CD4-positive, alpha-beta T cell treated with Interleukin-21 for 1 hour (primary cell): ENCODE results near the gene FAM168A.
"Not testable (repeated sequence)": the region's sequence is repeated elsewhere in the genome, so short reads cannot be mapped to it uniquely, and the experiment has no call there.

ENCODE experiments used
- DNase-seq: peaks from one replicate; pipeline ENCODE4 v3.0.0-alpha.2; 2020

Gene FAM168A

GRCh38 chr11:73513707-73514106 is 84.2 kb downstream of the FAM168A start:
- no peak for DNase-seq

GRCh38 chr11:73510877-73511276 is 87.0 kb downstream of the FAM168A start:
- no peak for DNase-seq

GRCh38 chr11:73510106-73510505 is 87.8 kb downstream of the FAM168A start:
- DNase-seq, result no peak

GRCh38 chr11:73509188-73509587 is 88.7 kb downstream of the FAM168A start:
- DNase-seq, result no peak

GRCh38 chr11:73508243-73509176 is 89.4 kb downstream of the FAM168A start:
- no peak for DNase-seq

GRCh38 chr11:73507086-73507485 is 90.8 kb downstream of the FAM168A start:
- DNase-seq, result no peak

GRCh38 chr11:73506038-73506437 is 91.9 kb downstream of the FAM168A start:
- DNase-seq, result no peak

- DNase-seq, result no peak
These were observed 99.6 kb downstream of the FAM168A start for GRCh38 chr11:73498343-73498742.

- DNase-seq, result no peak
These were observed 101.8 kb downstream of the FAM168A start for GRCh38 chr11:73496134-73496533.

GRCh38 chr11:73495731-73496130 is 102.2 kb downstream of the FAM168A start:
- no peak for DNase-seq

GRCh38 chr11:73493956-73494598 is 103.8 kb downstream of the FAM168A start:
- DNase-seq, result no peak

- no peak for DNase-seq
These were observed 116.3 kb downstream of the FAM168A start for GRCh38 chr11:73481626-73482025.

GRCh38 chr11:73480677-73481076 is 117.2 kb downstream of the FAM168A start:
- DNase-seq, result no peak

- DNase-seq, result no peak
These were observed 119.1 kb downstream of the FAM168A start for GRCh38 chr11:73478737-73479347.

- no peak for DNase-seq
These were observed 120.4 kb downstream of the FAM168A start for GRCh38 chr11:73477518-73477917.

- no peak for DNase-seq
These were observed 122.3 kb downstream of the FAM168A start for GRCh38 chr11:73475549-73476095.

- no peak for DNase-seq
These were observed 124.7 kb downstream of the FAM168A start for GRCh38 chr11:73473252-73473651.

- not testable (repeated sequence) for DNase-seq
These were observed 127.8 kb downstream of the FAM168A start for GRCh38 chr11:73470036-73470612.

GRCh38 chr11:73469401-73469800 is 128.5 kb downstream of the FAM168A start:
- DNase-seq, result no peak

GRCh38 chr11:73468590-73469161 is 129.2 kb downstream of the FAM168A start:
- no peak for DNase-seq

GRCh38 chr11:73467505-73467904 is 130.4 kb downstream of the FAM168A start:
- no peak for DNase-seq

GRCh38 chr11:73466643-73467042 is 131.3 kb downstream of the FAM168A start:
- DNase-seq, result no peak

GRCh38 chr11:73465871-73466270 is 132.0 kb downstream of the FAM168A start:
- no peak for DNase-seq
